ENCODE measurements around the gene CLDN25.

DNA sequence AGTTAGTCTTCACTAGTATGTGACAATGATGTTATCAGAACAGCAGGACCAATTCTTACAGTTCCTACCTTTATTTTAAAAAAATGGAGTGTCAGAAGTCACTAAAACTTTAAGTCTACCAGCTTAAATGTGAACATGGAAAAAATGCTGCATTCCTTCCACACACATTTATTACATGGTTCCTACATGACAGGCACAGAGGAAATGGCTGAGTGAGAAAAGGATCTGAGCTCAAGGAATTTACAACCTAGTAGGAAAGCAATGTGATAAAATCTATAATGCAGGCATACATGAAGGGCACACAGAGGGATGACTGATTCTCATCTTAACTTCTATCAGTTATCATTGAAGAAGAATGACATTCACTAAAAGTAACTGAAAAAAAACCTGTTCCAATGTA, 23.0 kb downstream of the CLDN25 start:
- no peak for TF ChIP-seq EZH2 (IDR thresholded peaks at IDR 0.05)
- TF ChIP-seq, protein P1, sequence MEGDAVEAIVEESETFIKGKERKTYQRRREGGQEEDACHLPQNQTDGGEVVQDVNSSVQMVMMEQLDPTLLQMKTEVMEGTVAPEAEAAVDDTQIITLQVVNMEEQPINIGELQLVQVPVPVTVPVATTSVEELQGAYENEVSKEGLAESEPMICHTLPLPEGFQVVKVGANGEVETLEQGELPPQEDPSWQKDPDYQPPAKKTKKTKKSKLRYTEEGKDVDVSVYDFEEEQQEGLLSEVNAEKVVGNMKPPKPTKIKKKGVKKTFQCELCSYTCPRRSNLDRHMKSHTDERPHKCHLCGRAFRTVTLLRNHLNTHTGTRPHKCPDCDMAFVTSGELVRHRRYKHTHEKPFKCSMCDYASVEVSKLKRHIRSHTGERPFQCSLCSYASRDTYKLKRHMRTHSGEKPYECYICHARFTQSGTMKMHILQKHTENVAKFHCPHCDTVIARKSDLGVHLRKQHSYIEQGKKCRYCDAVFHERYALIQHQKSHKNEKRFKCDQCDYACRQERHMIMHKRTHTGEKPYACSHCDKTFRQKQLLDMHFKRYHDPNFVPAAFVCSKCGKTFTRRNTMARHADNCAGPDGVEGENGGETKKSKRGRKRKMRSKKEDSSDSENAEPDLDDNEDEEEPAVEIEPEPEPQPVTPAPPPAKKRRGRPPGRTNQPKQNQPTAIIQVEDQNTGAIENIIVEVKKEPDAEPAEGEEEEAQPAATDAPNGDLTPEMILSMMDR (IDR thresholded peaks at IDR 0.05 in 2 of 3, conservative IDR thresholded peaks at IDR 0.05 in 1 of 3; ENCODE audit: borderline replicate concordance in 1 of 3, insufficient read depth in 1 of 3, low read depth in 2 of 3, low read length in 2 of 3): no peak
- TF ChIP-seq RAD21 (IDR thresholded peaks at IDR 0.05; ENCODE audit: low read depth): no peak
- no peak for TF ChIP-seq POLR2A (IDR thresholded peaks at IDR 0.05; ENCODE audit: borderline replicate concordance, extremely low read depth, insufficient read depth, insufficient read length)
- TF ChIP-seq EGR1 (IDR thresholded peaks at IDR 0.05; ENCODE audit: low read depth): no peak
- no peak for TF ChIP-seq ZFX (IDR thresholded peaks at IDR 0.05)
- TF ChIP-seq, protein P2, sequence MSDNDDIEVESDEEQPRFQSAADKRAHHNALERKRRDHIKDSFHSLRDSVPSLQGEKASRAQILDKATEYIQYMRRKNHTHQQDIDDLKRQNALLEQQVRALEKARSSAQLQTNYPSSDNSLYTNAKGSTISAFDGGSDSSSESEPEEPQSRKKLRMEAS (IDR thresholded peaks at IDR 0.05): no peak
- no peak for TF ChIP-seq CEBPB (IDR thresholded peaks at IDR 0.05; ENCODE audit: low read depth)
- TF ChIP-seq, protein P3, sequence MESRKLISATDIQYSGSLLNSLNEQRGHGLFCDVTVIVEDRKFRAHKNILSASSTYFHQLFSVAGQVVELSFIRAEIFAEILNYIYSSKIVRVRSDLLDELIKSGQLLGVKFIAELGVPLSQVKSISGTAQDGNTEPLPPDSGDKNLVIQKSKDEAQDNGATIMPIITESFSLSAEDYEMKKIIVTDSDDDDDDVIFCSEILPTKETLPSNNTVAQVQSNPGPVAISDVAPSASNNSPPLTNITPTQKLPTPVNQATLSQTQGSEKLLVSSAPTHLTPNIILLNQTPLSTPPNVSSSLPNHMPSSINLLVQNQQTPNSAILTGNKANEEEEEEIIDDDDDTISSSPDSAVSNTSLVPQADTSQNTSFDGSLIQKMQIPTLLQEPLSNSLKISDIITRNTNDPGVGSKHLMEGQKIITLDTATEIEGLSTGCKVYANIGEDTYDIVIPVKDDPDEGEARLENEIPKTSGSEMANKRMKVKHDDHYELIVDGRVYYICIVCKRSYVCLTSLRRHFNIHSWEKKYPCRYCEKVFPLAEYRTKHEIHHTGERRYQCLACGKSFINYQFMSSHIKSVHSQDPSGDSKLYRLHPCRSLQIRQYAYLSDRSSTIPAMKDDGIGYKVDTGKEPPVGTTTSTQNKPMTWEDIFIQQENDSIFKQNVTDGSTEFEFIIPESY (IDR thresholded peaks at IDR 0.05; ENCODE audit: extremely low read depth, insufficient replicate concordance, low read length): no peak
- TF ChIP-seq POLR2AphosphoS5 (IDR thresholded peaks at IDR 0.05; ENCODE audit: low read depth, low read length): no peak
- no peak for TF ChIP-seq JUND (IDR thresholded peaks at IDR 0.05)
- no peak for TF ChIP-seq SRF (IDR thresholded peaks at IDR 0.05; ENCODE audit: low read depth)
- TF ChIP-seq SIN3A (IDR thresholded peaks at IDR 0.05; ENCODE audit: low read depth): no peak
- TF ChIP-seq, protein P4, sequence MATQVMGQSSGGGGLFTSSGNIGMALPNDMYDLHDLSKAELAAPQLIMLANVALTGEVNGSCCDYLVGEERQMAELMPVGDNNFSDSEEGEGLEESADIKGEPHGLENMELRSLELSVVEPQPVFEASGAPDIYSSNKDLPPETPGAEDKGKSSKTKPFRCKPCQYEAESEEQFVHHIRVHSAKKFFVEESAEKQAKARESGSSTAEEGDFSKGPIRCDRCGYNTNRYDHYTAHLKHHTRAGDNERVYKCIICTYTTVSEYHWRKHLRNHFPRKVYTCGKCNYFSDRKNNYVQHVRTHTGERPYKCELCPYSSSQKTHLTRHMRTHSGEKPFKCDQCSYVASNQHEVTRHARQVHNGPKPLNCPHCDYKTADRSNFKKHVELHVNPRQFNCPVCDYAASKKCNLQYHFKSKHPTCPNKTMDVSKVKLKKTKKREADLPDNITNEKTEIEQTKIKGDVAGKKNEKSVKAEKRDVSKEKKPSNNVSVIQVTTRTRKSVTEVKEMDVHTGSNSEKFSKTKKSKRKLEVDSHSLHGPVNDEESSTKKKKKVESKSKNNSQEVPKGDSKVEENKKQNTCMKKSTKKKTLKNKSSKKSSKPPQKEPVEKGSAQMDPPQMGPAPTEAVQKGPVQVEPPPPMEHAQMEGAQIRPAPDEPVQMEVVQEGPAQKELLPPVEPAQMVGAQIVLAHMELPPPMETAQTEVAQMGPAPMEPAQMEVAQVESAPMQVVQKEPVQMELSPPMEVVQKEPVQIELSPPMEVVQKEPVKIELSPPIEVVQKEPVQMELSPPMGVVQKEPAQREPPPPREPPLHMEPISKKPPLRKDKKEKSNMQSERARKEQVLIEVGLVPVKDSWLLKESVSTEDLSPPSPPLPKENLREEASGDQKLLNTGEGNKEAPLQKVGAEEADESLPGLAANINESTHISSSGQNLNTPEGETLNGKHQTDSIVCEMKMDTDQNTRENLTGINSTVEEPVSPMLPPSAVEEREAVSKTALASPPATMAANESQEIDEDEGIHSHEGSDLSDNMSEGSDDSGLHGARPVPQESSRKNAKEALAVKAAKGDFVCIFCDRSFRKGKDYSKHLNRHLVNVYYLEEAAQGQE (IDR thresholded peaks at IDR 0.05; ENCODE audit: low read depth): no peak
